Measurements from ENCODE around the gene STK11IP.
A peak's percentile ranks its signal among the peaks of the same experiment; 100 is the strongest.

The STK11IP gene

GRCh38 chr2:219597552-219598307 lies at the start of gene STK11IP:
Gene STK11IP, plus strand, starts transcription at chr2:219597857. Its CDS starts 263 bp downstream, at chr2:219598120.
- DNase-seq (ENCODE audit: low read depth in 2 of 2): peak; percentile 80 to 82

DNA sequence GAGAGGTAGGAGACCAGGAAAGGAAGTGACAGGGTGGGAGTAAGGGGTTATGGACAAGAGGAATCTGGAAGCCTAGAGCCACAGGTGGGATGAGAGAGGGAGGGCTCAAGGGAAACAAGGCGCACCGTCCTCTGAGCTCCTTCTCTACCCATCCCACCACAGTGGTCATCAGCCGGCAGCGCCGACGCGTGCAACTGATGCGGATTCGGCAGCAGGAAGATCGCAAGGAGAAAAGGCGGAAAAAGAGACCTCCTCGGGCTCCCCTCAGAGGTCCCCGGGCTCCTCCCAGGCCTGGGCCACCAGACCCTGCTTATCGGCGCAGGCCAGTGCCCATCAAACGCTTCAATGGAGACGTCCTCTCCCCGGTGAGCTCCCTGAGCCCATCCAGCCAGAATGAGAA lies 48.7 kb upstream of the STK11IP start:
- no peak for DNase-seq (ENCODE audit: low read depth in 2 of 2)

DNA sequence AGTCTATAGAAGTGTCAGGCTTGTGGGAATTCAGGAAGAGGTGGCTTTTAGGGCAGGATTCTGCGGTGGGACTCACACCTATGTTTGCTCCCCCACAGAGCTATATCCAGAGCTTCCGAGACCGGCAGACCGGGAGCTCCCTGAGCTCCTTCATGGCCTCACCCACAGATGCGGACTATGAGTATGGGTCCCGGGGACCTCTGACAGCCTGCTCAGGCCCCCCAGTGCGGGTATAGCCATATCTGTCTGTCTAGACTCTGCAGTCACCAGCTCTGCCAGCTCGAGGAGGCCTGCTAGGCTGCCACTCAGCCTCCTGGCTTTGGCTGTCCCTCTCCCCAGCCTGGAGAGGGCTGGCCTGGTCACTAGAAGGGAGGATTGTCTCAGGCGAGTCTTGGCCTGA lies 48.0 kb upstream of the STK11IP start:
- no peak for DNase-seq (ENCODE audit: low read depth in 2 of 2)

DNA sequence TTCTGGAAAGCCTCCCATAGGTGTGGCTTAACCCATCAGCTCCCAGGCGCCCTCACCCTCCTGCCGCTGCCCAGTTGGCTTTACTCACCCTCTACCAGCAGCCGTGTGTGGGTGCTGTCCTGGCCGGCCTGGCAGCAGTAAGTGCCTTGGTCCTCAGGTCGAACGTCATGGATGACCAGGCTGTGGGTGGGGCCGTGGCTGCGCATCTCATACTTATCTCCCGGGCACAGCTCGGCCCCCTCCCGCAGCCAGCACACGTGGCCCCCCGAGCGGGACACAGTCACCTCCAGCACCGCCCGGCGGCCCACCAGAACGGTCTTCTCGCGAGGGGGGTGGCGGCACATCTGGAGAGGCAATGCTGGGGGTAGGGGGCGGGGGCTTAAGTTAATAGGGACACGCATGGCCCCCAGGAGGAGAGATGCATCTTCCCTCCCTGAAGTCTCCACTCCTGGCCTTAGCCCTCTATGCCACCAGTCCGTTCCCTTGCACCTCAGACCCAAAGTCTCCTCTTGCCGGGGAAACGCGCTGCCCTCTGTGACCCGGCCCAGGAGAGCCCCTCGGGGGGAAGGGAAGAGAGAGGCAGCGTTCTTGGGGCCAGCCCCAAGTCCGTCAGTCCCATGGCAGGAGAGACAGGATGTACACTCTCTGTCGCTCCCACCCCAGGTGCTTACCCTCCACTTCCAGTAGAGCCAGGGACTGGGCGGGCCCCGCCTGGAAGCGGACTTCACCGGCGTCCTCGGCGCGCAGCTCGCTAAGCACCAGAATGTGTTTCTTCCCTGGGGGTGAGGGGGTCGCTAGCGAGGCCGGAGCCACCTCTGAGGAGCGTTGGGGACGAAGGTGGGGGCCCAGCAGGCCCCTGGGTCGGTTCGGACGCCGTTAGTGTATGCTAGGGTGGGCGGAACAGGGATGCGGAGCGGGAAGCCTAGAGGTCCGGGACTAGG lies 45.9 kb upstream of the STK11IP start:
- DNase-seq (ENCODE audit: low read depth in 2 of 2): no peak

- DNase-seq (ENCODE audit: low read depth in 2 of 2): peak; percentile 51 to 67
These were observed 45.1 kb upstream of the STK11IP start for GRCh38 chr2:219552382-219553167.

- DNase-seq (ENCODE audit: low read depth in 2 of 2): no peak
These were observed 44.6 kb upstream of the STK11IP start for GRCh38 chr2:219553168-219553417.

DNA sequence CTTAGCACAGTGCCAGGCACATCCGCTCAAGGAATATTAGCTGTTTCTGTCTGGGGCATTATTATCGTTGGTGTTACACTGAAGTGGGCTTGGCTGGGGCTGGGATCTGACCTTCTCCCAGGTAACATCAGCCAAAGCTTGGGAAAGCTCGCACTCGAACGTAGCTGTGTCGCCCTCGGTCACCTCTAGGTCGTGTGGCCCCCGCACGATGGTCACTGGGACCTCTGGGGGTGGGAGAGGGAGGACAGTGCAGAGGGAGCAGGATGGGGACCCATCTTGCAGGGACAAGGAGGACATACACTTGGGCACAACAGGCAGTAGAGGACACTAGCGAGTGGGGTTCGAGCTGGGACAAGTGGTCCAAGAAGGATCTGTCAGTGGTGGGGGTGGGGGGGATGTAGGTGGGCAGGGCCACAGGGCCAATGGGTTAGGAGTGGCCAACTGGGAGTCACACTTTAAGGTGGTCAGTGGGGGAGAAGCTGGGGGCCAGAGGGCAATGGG lies 44.1 kb upstream of the STK11IP start:
- no peak for DNase-seq (ENCODE audit: low read depth in 2 of 2)

DNA sequence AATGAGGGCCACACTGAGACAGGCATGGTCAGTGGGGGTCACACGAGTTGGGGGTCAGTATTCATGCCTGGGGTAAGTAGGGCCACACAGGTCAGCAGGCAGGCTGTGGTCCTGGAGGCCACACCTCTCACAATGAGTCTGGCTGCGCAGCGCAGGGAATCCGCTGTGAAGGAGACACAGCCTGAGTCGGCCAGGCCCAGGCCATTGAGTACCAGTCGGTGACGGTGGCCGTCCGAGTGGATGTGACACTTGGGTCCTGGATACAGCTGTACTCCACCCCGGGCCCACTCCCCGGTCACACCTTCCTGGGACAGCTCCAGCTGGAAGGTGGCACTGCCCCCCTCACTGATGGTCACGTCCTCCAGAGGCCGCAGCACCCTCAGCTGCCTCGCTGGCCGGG lies 43.3 kb upstream of the STK11IP start:
- DNase-seq (ENCODE audit: low read depth in 2 of 2): no peak

- DNase-seq (ENCODE audit: low read depth in 2 of 2): no peak
These were observed 41.7 kb upstream of the STK11IP start for GRCh38 chr2:219555956-219556355.

DNA sequence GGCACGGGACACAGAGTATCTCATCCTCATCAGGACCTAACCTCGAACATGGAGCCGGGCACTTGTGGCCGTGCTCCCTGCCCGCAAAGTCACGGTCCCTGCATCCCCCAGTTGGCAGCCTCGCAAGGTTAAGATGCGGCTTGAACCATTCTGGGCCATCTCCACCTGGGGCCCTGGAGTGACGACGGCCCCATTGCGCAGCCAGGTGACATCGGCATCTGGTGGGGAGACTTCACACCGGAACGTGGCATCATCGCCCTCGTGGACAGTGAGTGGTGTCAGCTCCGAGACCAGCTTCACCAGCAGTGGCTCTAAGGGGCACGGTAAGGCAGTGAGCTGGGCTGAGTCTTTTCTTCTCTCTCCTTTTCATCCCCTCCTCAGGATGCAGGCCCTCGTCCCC lies 41.2 kb upstream of the STK11IP start:
- DNase-seq (ENCODE audit: low read depth in 2 of 2): no peak

- no peak for DNase-seq (ENCODE audit: low read depth in 2 of 2)
These were observed 40.3 kb upstream of the STK11IP start for GRCh38 chr2:219557320-219557719.

- DNase-seq (ENCODE audit: low read depth in 2 of 2): no peak
These were observed 39.6 kb upstream of the STK11IP start for GRCh38 chr2:219557791-219558785.

GRCh38 chr2:219559156-219559915 lies 38.3 kb upstream of the STK11IP start:
- no peak for DNase-seq (ENCODE audit: low read depth in 2 of 2)

DNA sequence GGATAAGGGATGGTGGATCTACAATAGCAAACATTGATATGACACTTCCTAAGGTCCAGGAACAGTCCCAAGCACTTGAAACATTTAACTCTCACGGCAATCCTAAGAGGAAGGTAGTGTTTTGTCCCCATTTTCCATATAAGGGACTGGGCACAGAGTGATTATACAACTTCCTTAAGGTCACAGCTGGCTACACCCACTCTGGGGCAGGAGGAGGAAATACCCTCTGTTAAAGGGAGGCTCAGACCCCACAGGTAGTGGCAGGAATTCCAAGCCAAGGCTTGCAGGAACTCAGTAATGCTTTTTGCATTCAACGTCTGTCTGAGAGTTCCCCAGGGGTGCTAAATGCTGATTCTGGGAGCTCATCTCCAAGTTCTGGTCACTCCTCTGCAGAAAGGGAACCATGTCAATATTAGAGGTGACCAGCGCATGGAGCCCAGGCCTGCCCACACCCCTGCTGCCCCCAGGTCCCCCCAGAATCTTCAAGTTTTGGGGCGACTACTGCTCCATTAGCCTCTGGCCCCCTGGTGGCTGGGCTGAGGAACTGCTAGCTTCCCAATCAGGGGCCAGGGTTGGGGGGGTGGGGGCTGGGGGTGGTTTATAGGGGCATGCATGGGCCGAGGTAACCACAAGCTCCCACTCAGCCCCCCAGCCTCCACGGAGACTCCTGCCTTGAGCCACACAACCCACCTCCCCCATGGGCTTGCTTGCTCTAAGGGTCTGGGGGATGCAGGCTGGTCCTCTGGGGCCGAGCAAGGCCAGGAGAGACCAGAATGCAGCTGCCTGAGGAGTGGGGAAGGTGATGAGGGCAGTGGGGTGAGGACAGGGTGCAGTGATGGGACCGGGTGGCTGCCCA lies 37.4 kb upstream of the STK11IP start:
- no peak for DNase-seq (ENCODE audit: low read depth in 2 of 2)

DNA sequence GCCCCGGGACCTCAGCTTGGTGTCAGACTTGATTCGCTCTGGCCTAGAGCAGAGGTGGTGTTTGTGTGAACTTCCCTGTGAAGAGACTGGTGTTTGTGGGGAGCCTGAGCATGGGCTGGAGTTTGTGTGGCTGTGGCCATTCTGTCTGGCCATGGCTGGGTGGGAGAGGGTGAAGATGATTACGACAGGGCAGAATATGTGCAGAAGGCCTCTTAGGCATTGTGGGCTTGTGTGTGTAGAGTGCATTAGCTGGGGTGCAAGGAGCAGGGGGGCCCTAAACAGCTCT lies 36.8 kb upstream of the STK11IP start:
- DNase-seq (ENCODE audit: low read depth in 2 of 2): no peak

GRCh38 chr2:219561179-219562048 lies 36.2 kb upstream of the STK11IP start:
- no peak for DNase-seq (ENCODE audit: low read depth in 2 of 2)

DNA sequence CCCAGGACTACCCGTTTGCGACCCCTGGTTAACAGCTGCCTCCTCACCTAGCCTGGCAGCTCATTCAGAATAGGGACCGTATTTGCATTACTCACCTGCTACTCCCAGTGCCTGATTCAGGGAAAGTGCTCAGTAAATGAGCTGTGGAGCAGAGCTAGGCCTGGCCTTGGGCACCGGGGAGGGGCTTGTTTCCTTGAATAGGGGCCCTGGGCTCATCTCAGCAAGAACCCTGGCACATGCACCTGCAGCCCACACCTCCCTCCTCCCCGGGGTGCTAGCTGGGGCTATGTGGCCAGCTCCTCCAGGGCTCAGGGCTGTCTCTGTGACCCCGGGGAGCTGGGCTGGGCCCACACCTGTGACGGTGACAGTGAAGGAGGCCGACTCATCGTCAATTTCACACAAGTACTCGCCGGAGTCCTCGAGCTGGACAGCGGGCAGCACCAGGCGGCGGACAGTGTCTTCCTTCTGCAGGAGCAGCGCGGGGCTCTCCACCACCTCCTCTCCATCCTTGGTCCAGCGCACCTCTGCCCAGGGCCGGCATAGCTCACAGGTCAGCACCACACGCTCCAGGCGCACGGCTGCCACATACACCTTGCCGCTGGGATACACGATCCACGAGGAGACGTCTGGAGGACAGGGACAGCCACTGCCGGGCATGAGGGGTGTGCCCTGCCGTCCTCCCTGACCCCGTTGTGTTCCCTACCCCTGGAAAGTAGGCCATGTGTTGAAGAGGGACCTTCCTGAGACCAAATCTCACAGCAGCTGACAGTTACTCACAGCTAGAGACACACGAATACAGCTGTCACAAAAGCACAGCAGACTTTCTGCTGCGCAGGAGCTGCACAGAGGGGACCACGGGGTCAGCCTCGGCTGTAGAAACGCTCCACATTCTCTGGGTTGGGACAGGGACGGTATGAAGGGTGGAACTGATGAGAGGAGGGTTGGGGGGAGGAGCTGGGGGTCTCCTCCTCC lies 35.3 kb upstream of the STK11IP start:
- DNase-seq (ENCODE audit: low read depth in 2 of 2): no peak

Data from stimulated activated CD8-positive, alpha-beta memory T cell treated with anti-CD3 and anti-CD28 coated beads, Interleukin-2, amount 100 ng/mL, for 1 hour (primary cell).